ENCODE data around the gene MGLL. TPM values are rescaled to one million over a fixed set of nuclear protein-coding genes. Genes with fewer than 3 reads are reported as not detected.

The MGLL gene
- total RNA-seq, 4 donors from 2014 or later = 26.5 to 50.2 (median 43.8) TPM

GRCh38 chr3:127723011-127723567 is 99.2 kb downstream of the MGLL start:
- H3K36me3 ChIP-seq = peaks cover 0 to 23% of the 10 kb centered on the region in 2 donors
- no peak for ATAC-seq
- intact Hi-C loops (cut with DNase I; ENCODE audit: low total_unique reads) (no loop called here), in situ Hi-C loops (cut with MboI; ENCODE audit: low sequenced_read_pairs in 4 of 4) (no loop called here)
- TF ChIP-seq POLR2A (IDR thresholded peaks at IDR 0.05) (no peak), CTCF (IDR thresholded peaks at IDR 0.05 in 4 of 5, conservative IDR thresholded peaks at IDR 0.05 in 1 of 5) (no peak)
- H3K27ac ChIP-seq = peak overlapping the region; percentile 34 to 78 (median 61)
- no peak for DNase-seq
- H3K9me3 ChIP-seq = no peaks in the 10 kb centered on the region
- no peaks in the 10 kb centered on the region for H3K27me3 ChIP-seq
- H3K4me1 ChIP-seq = peaks cover 5 to 30% of the 10 kb centered on the region in 2 donors
- H3K4me3 ChIP-seq = no peak overlapping the region

GRCh38 chr3:127722091-127722784 is 100.1 kb downstream of the MGLL start:
- DNase-seq = no peak
- no peak overlapping the region for H3K4me3 ChIP-seq
- TF ChIP-seq POLR2A (IDR thresholded peaks at IDR 0.05) (no peak), CTCF (IDR thresholded peaks at IDR 0.05 in 4 of 5, conservative IDR thresholded peaks at IDR 0.05 in 1 of 5) (no peak)
- H3K4me1 ChIP-seq = peaks cover 5 to 38% of the 10 kb centered on the region in 2 donors
- peak overlapping the region; percentile 34 to 78 (median 61) for H3K27ac ChIP-seq
- intact Hi-C loops (cut with DNase I; ENCODE audit: low total_unique reads) (no loop called here), in situ Hi-C loops (cut with MboI; ENCODE audit: low sequenced_read_pairs in 4 of 4) (no loop called here)
- H3K27me3 ChIP-seq = no peaks in the 10 kb centered on the region
- peaks cover 0 to 23% of the 10 kb centered on the region in 2 donors for H3K36me3 ChIP-seq
- no peak for ATAC-seq
- no peaks in the 10 kb centered on the region for H3K9me3 ChIP-seq

GRCh38 chr3:127720985-127721935 is 101.1 kb downstream of the MGLL start:
- Histone ChIP-seq H3K9me3 (no peaks in the 10 kb centered on the region), H3K4me3 (no peak overlapping the region), H3K27me3 (no peaks in the 10 kb centered on the region), H3K27ac (peak overlapping the region in 3 of 4 donors; percentile 61 to 78 (median 61)), H3K4me1 (peaks cover 5 to 40% of the 10 kb centered on the region in 2 donors), H3K36me3 (peaks cover 0 to 23% of the 10 kb centered on the region in 2 donors)
- DNase-seq = no peak
- ATAC-seq = no peak
- TF ChIP-seq CTCF (IDR thresholded peaks at IDR 0.05 in 4 of 5, conservative IDR thresholded peaks at IDR 0.05 in 1 of 5) (no peak), POLR2A (IDR thresholded peaks at IDR 0.05) (no peak)
- in situ Hi-C loops (cut with MboI; ENCODE audit: low sequenced_read_pairs in 4 of 4) = no loop called here
- intact Hi-C loops (cut with DNase I; ENCODE audit: low total_unique reads) = no loop called here

- Histone ChIP-seq H3K27me3 (no peaks in the 10 kb centered on the region), H3K9me3 (no peaks in the 10 kb centered on the region), H3K36me3 (peaks cover 0 to 23% of the 10 kb centered on the region in 2 donors), H3K4me3 (no peak overlapping the region), H3K27ac (peak overlapping the region in 2 of 4 donors; percentile 1 to 49), H3K4me1 (peaks cover 12 to 42% of the 10 kb centered on the region in 2 donors)
- DNase-seq = no peak
- TF ChIP-seq CTCF (IDR thresholded peaks at IDR 0.05 in 4 of 5, conservative IDR thresholded peaks at IDR 0.05 in 1 of 5) (no peak), POLR2A (IDR thresholded peaks at IDR 0.05) (no peak)
- no peak for ATAC-seq
- intact Hi-C loops (cut with DNase I; ENCODE audit: low total_unique reads) = no loop called here
- in situ Hi-C loops (cut with MboI; ENCODE audit: low sequenced_read_pairs in 4 of 4) = no loop called here
Measured at GRCh38 chr3:127720161-127720823, 102.0 kb downstream of the MGLL start.

Data from gastrocnemius medialis (tissue), 4 donors.